SK-N-MC (cell line): ENCODE data around the gene NCOR1.

Experiments used
- EZH2 ChIP-seq: fragments of 200-600 bp; sonication (generic); IDR thresholded peaks from one replicate; pipeline ENCODE4 v1.6.1; 2017; ENCODE audit warnings: antibody characterized with exemption
- FOXP2 ChIP-seq: optimal IDR thresholded peaks from 2 replicates; pipeline ENCODE3; 2011; ENCODE audit warnings: mild to moderate bottlenecking, moderate library complexity; ENCODE audit not compliant: insufficient read depth; ENCODE audit errors: extremely low read length, control extremely low read depth
- POLR2AphosphoS5 ChIP-seq: IDR thresholded peaks from 2 replicates; pipeline ENCODE4 v1.6.1; 2012; ENCODE audit warnings: mild to moderate bottlenecking, low read depth, low read length, borderline replicate concordance

DNA sequence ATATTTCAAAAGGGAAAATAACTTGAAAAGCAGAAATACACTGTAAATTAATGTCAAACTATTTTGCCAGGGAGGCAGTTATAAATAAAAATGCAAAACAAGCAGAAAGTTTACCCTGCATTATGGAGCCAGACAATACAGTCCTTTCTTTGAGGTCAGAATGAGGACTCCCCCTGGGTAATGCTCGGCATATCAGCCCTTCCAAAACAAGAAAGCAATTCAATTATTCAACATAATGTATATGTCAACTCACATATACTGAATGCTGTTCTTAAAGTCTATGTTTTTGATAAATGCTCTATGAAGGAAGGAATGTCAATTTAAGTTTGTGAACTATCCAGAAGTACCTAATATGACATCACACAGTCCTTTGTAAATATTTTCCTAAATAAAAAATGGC lies 143.3 kb downstream of the NCOR1 start:
- TF ChIP-seq POLR2AphosphoS5, result no peak
- TF ChIP-seq EZH2, result no peak
- TF ChIP-seq FOXP2, result no peak
